HCT116 (cell line): ENCODE measurements around the gene ELF1. TPM values are rescaled to one million over a fixed set of nuclear protein-coding genes. Genes with fewer than 3 reads are reported as not detected.

Experiments used
- ATAC-seq: fragments of 200-7000 bp; cut with Tn5 transposase; 2 replicates; pipeline ENCODE4 v1.9.1; 2020; ENCODE audit warnings: mild to moderate bottlenecking, moderate library complexity
- BruUV-seq: library from RNA; stranded (reverse); fragments of 400-500 nt; replicated peaks from 2 replicates; lab custom pipeline; 2021; lab: Mats Ljungman, UMichigan
- CTCF ChIA-PET: fragments of 300-600 bp; sonication (Branson Sonifier 250); formaldehyde crosslinking; loops from one replicate; lab custom pipeline; 2021; ENCODE audit warnings: antibody characterized with exemption; lab: Charles Lee
- POLR2A ChIA-PET: fragments of 300-600, 350-600 bp; sonication (Branson Sonifier 250); formaldehyde crosslinking; loops from one replicate; lab custom pipeline; 2021; ENCODE audit warnings: antibody characterized with exemption; lab: Charles Lee
- RAD21 ChIA-PET, 2 experiments: fragments of 300-600 bp; sonication (Branson Sonifier 250); formaldehyde crosslinking; loops; one replicate each; lab custom pipeline; 2023; ENCODE audit warnings: low total read pairs in 2 of 2; ENCODE audit not compliant: uncharacterized antibody in 2 of 2, unreplicated experiment in 2 of 2, low non-redundant PET in 1 of 2; lab: Charles Lee
- DNase-seq: peaks from one replicate; pipeline ENCODE4 v3.0.0-alpha.2; 2010; ENCODE audit warnings: low read depth, low spot score
- H2AFZ ChIP-seq: fragments of 200-600 bp; shearing (Covaris generic), sonication (generic); 2 replicates; pipeline ENCODE4 v1.6.1; 2017; ENCODE audit warnings: low read depth, mixed run types, mixed read lengths, antibody characterized with exemption, low read length; ENCODE audit not compliant: poor library complexity, severe bottlenecking
- H3K27ac ChIP-seq: 2 replicates; pipeline ENCODE4 v1.5.1; 2012; ENCODE audit warnings: low read depth, low read length
- H3K27me3 ChIP-seq: fragments of 200-600 bp; sonication (generic); 2 replicates; pipeline ENCODE4 v1.6.1; 2016; ENCODE audit warnings: mixed run types, low read length, mixed read lengths; ENCODE audit not compliant: insufficient read depth
- H3K36me3 ChIP-seq, 2 experiments: fragments of 200-500 bp in 1 of 2; fragments of 200-600 bp in 1 of 2; sonication (Bioruptor generic) in 1 of 2; sonication (generic) in 1 of 2; 2 replicates each; pipeline versions ENCODE4 v1.5.1 to v1.6.1; 2014 to 2016; ENCODE audit warnings: low read length in 2 of 2, inconsistent platforms in 1 of 2, mixed read lengths in 1 of 2, mixed run types in 1 of 2; ENCODE audit not compliant: insufficient read depth in 2 of 2, control insufficient read depth in 1 of 2
- H3K4me1 ChIP-seq, 2 experiments: fragments of 200-600 bp in 1 of 2; sonication (generic) in 1 of 2; 2 replicates each; pipeline versions ENCODE4 v1.5.1 to v1.6.1; 2012 to 2017; ENCODE audit warnings: low read length in 2 of 2, inconsistent platforms in 1 of 2, mild to moderate bottlenecking in 1 of 2, mixed read lengths in 1 of 2, mixed run types in 1 of 2, moderate library complexity in 1 of 2; ENCODE audit not compliant: insufficient read depth in 2 of 2, control insufficient read depth in 1 of 2
- H3K4me2 ChIP-seq: fragments of 200-600 bp; sonication (generic); 2 replicates; pipeline ENCODE4 v1.6.1; 2017; ENCODE audit warnings: mixed run types, low read length, mixed read lengths
- H3K4me3 ChIP-seq, 2 experiments: fragments of 200-600 bp in 1 of 2; sonication (generic) in 1 of 2; replicated peaks in 1 of 2; 2 replicates each; pipeline ENCODE4 v1.5.1; 2011 to 2016; ENCODE audit warnings: low read length in 2 of 2, control low read depth in 1 of 2, low read depth in 1 of 2, mild to moderate bottlenecking in 1 of 2, mixed read lengths in 1 of 2, mixed run types in 1 of 2
- H3K79me2 ChIP-seq: fragments of 200-600 bp; sonication (generic); 2 replicates; pipeline ENCODE4 v1.6.1; 2017; ENCODE audit warnings: mild to moderate bottlenecking, mixed run types, low read length, moderate library complexity, mixed read lengths; ENCODE audit not compliant: insufficient read depth
- H3K9ac ChIP-seq: fragments of 200-600 bp; sonication (generic); 2 replicates; pipeline ENCODE4 v1.6.1; 2016; ENCODE audit warnings: low read length, mixed read lengths
- H3K9me2 ChIP-seq: fragments of 200-600 bp; sonication (generic), shearing (Covaris generic); 2 replicates; pipeline ENCODE4 v1.6.1; 2017; ENCODE audit warnings: mixed run types, mild to moderate bottlenecking, moderate library complexity; ENCODE audit not compliant: insufficient read depth
- H3K9me3 ChIP-seq, 2 experiments: fragments of 200-500 bp in 1 of 2; fragments of 200-600 bp in 1 of 2; sonication (Bioruptor generic) in 1 of 2; sonication (generic) in 1 of 2; 2 replicates each; pipeline ENCODE4 v1.6.1; 2014 to 2017; ENCODE audit warnings: low read length in 2 of 2, mixed read lengths in 2 of 2, inconsistent platforms in 1 of 2, low read depth in 1 of 2, mild to moderate bottlenecking in 1 of 2, mixed run types in 1 of 2, moderate library complexity in 1 of 2; ENCODE audit not compliant: control insufficient read depth in 1 of 2, insufficient read depth in 1 of 2
- H4K20me1 ChIP-seq: fragments of 200-600 bp; sonication (generic), shearing (Covaris generic); 2 replicates; pipeline ENCODE4 v1.6.1; 2017; ENCODE audit warnings: mixed run types, mild to moderate bottlenecking, moderate library complexity; ENCODE audit not compliant: insufficient read depth
- CBX3 ChIP-seq: IDR thresholded peaks from 2 replicates; pipeline ENCODE4 v1.6.1; 2012; ENCODE audit warnings: low read depth
- CEBPB ChIP-seq: IDR thresholded peaks from 2 replicates; pipeline ENCODE4 v1.6.1; 2012; ENCODE audit warnings: low read depth
- EGR1 ChIP-seq: IDR thresholded peaks from 2 replicates; pipeline ENCODE4 v1.6.1; 2012; ENCODE audit warnings: low read depth
- EZH2 ChIP-seq: fragments of 200-600 bp; sonication (generic); IDR thresholded peaks from 2 replicates; pipeline ENCODE4 v1.6.1; 2017; ENCODE audit warnings: antibody characterized with exemption, mixed run types
- EZH2phosphoT487 ChIP-seq: fragments of 200-600 bp; IDR thresholded peaks from 2 replicates; pipeline ENCODE4 v1.6.1; 2018; ENCODE audit warnings: antibody characterized with exemption, borderline replicate concordance
- FOSL1 ChIP-seq: IDR thresholded peaks from 2 replicates; pipeline ENCODE4 v1.6.1; 2012; ENCODE audit warnings: low read depth
- MAX ChIP-seq: IDR thresholded peaks from 2 replicates; pipeline ENCODE4 v1.6.1; 2012
- POLR2A ChIP-seq: IDR thresholded peaks from 2 replicates; pipeline ENCODE4 v1.7.0; 2011; ENCODE audit warnings: borderline replicate concordance; ENCODE audit not compliant: insufficient read depth, insufficient read length; ENCODE audit errors: extremely low read depth
- POLR2AphosphoS5 ChIP-seq: IDR thresholded peaks from 2 replicates; pipeline ENCODE4 v1.6.1; 2011; ENCODE audit warnings: mild to moderate bottlenecking, low read depth, low read length, moderate library complexity
- RAD21 ChIP-seq: IDR thresholded peaks from 2 replicates; pipeline ENCODE4 v1.6.1; 2012; ENCODE audit warnings: low read depth, mild to moderate bottlenecking
- REST ChIP-seq: IDR thresholded peaks from 2 replicates; pipeline ENCODE4 v1.6.1; 2012; ENCODE audit warnings: low read depth
- SIN3A ChIP-seq: IDR thresholded peaks from 2 replicates; pipeline ENCODE4 v1.6.1; 2012; ENCODE audit warnings: low read depth
- SP1 ChIP-seq: IDR thresholded peaks from 2 replicates; pipeline ENCODE4 v1.6.1; 2012; ENCODE audit warnings: low read depth
- SRF ChIP-seq: IDR thresholded peaks from 2 replicates; pipeline ENCODE4 v1.6.1; 2012; ENCODE audit warnings: low read depth
- YY1 ChIP-seq: IDR thresholded peaks from 2 replicates; pipeline ENCODE4 v1.6.1; 2011; ENCODE audit warnings: low read length, low read depth, moderate library complexity, mild to moderate bottlenecking; ENCODE audit not compliant: insufficient replicate concordance; ENCODE audit errors: extremely low read depth
- ZFX ChIP-seq: fragments of 450-650 bp; IDR thresholded peaks from 2 replicates; pipeline ENCODE4 v1.6.1; 2017
- intact Hi-C: fragments of 100-400 bp; cut with micrococcal nuclease; formaldehyde crosslinking; loops from 2 replicates; pipeline ENCODE4 v1.10.0; 2022
- total RNA-seq: library from RNA; stranded (reverse); gene quantifications from one replicate; pipeline ENCODE4 v1.2.1, GENCODE V29; 2021; ENCODE audit not compliant: unreplicated experiment

Gene ELF1
- total RNA-seq, 1 experiment from 2014 or later: 30.0 TPM

GRCh38 chr13:40973409-40973808, 45.7 kb downstream of the ELF1 start:
- H3K4me3 ChIP-seq: no peak overlapping the region
- POLR2A ChIA-PET: no interaction called here
- TF ChIP-seq MAX (no peak), EZH2phosphoT487 (no peak), ZFX (no peak), YY1 (no peak), SIN3A (no peak), EZH2 (no peak), RAD21 (no peak), CBX3 (no peak), POLR2AphosphoS5 (no peak), SP1 (no peak), CEBPB (no peak), SRF (no peak)
- H3K27me3 ChIP-seq: no peaks in the 10 kb centered on the region
- H3K9me2 ChIP-seq: no peaks in the 10 kb centered on the region
- BruUV-seq: no TSS peak
- DNase-seq (no peak), ATAC-seq (no peak)
- intact Hi-C loops: loop anchor here (10.0 kb wide), 1 partner anchor 81 kb away; no protein-coding TSS in a partner anchor
- no peaks in the 10 kb centered on the region for H3K9me3 ChIP-seq
- RAD21 ChIA-PET: no interaction called here
- H2AFZ ChIP-seq: no peak overlapping the region
- 0 out of 2 replicates have a peak, but pooled peaks cover 2% of the 10 kb centered on the region for H4K20me1 ChIP-seq
- no peak overlapping the region for H3K27ac ChIP-seq
- H3K4me1 ChIP-seq: peaks cover 0 to 8% of the 10 kb centered on the region in 2 experiments; a peak in 2 of 4 replicates
- no peak overlapping the region for H3K9ac ChIP-seq
- H3K4me2 ChIP-seq: no peak overlapping the region
- CTCF ChIA-PET: interaction anchor here (1.1 kb wide), 1 partner anchor 196 kb away, joined by 3 read pairs; no protein-coding TSS in a partner anchor
- H3K79me2 ChIP-seq: peaks cover 62% of the 10 kb centered on the region
- H3K36me3 ChIP-seq: no peaks in the 10 kb centered on the region

GRCh38 chr13:40971321-40971720, 47.8 kb downstream of the ELF1 start:
- H3K4me1 ChIP-seq: peaks cover 0 to 8% of the 10 kb centered on the region in 2 experiments; a peak in 2 of 4 replicates
- DNase-seq (no peak), ATAC-seq (no peak)
- no peaks in the 10 kb centered on the region for H3K27me3 ChIP-seq
- H4K20me1 ChIP-seq: no peaks in the 10 kb centered on the region
- no peaks in the 10 kb centered on the region for H3K9me3 ChIP-seq
- no peaks in the 10 kb centered on the region for H3K36me3 ChIP-seq
- CTCF ChIA-PET: no interaction called here
- no peak overlapping the region for H3K9ac ChIP-seq
- H2AFZ ChIP-seq: no peak overlapping the region
- no peak overlapping the region for H3K4me3 ChIP-seq
- intact Hi-C loops: loop anchor here (10.0 kb wide), 1 partner anchor 83 kb away; no protein-coding TSS in a partner anchor
- no peaks in the 10 kb centered on the region for H3K9me2 ChIP-seq
- RAD21 ChIA-PET: no interaction called here
- peaks cover 69% of the 10 kb centered on the region for H3K79me2 ChIP-seq
- H3K4me2 ChIP-seq: no peak overlapping the region
- H3K27ac ChIP-seq: no peak overlapping the region
- no TSS peak for BruUV-seq
- POLR2A ChIA-PET: no interaction called here
- no peak for TF ChIP-seq POLR2A
- TF ChIP-seq EGR1: no peak
- no peak for TF ChIP-seq MAX
- no peak for TF ChIP-seq FOSL1
- TF ChIP-seq SIN3A: no peak
- TF ChIP-seq REST: no peak
- no peak for TF ChIP-seq ZFX
- TF ChIP-seq CBX3: no peak
- no peak for TF ChIP-seq EZH2
- no peak for TF ChIP-seq YY1
- no peak for TF ChIP-seq RAD21
- no peak for TF ChIP-seq EZH2phosphoT487
